Stimulated activated CD4-positive, alpha-beta T cell treated with anti-CD3 and anti-CD28 coated beads, Interleukin-1b, Interleukin-23, amount 100 ng/mL, for 1 hour (primary cell): Measurements from ENCODE around the gene ACBD4.
A peak's percentile ranks its signal among the peaks of the same experiment; 100 is the strongest.
"Not testable (repeated sequence)": the region's sequence is repeated elsewhere in the genome, so short reads cannot be mapped to it uniquely, and the experiment has no call there.

ENCODE experiments used
- DNase-seq, 2 donors: peaks; one replicate each; pipeline ENCODE4 v3.0.0-alpha.2; 2020; ENCODE audit warnings: low read depth in 2 of 2

The ACBD4 gene

DNA sequence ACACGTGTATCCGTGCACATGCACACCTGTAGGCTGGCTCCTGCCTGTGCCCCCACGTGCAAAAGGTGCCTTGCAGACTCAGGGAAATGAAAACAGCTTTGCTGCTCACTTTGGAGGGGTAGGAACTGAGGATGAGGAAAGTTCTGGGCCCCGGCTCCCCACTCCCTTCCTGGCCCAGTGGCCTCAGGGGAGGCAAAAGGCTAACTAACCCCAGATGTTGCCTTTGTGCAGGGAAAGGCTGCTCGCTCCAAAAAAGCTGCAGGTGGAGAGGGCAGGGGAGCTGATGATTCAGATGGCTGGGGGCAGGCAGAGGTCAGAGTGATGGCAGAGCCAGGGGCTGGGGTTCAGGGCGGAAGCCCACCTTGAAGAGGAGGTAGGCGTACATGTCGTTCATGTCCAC, 15.5 kb upstream of the ACBD4 start:
- DNase-seq: no peak

DNA sequence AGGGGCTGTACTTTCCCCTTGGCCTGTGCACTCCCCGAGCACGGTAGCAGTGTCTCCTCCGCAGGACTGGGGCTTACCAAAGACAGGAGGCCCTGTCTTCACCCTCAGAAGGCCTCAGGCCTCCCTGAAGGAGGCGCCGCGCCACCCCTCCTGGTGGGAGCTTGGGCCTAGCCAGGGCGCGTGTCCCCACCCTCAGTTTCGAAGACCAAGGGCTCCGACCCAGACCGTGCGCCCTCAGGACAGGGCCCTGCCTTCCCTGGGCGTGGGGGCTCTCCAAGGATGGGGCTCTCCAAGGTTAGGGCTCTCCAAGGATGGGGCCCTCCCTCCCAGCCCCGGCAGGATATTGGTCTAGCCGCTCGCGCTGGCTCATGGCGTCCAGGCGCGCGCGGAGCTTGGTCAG, 14.9 kb upstream of the ACBD4 start:
- no peak for DNase-seq

DNA sequence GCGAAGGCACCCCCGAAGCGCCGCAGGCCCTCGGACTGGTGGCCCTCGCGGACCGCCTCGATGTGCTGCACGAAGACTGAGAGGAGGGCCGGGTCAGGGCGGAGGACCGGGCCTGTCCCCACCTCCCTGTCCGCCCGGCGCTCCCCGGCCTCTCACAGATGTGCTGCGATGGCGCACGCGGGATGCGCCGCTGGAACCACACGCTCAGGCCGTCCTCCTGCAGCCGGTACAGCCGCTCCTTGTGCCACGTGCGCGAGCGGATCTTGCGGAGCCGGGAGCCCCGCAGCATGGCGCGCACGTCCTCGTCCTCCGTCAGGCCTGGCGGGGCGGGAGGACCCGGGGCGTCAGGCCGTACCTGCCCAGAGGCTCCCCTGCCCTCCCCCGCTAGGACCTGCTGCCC, 14.4 kb upstream of the ACBD4 start:
- DNase-seq: no peak

DNA sequence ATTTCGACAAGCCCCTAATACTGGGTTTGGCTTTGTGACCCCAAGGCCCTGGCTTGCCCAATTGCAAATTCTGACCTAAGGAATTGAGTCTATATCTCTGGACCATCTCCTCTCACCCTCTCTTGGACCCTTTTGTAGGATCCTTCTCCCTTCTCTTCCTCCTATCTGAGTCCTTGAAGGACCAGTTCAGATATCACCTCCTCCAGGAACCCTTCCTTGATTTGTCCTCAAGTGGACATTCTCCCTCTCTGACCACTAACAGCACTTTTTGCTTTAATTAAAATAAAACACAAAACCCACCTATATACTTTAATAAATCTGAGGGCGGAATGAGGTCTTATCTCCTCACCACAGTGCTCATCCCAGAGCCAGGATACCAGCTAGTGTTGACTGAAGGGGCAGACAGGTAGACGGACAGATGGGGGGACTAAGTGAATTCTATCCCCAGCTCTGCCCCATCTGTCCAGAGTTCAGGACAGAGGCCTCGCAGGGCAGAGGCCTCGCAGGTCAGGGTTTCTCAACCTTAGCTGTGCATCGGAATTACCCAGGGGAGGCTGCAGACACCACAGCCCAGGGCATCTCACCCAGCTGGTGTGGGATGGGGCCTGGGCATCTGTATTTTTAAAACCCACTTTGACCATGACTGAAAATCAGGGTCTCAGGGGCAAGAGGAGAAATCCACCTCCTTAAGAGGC, 12.3 kb upstream of the ACBD4 start:
- DNase-seq: no peak

DNA sequence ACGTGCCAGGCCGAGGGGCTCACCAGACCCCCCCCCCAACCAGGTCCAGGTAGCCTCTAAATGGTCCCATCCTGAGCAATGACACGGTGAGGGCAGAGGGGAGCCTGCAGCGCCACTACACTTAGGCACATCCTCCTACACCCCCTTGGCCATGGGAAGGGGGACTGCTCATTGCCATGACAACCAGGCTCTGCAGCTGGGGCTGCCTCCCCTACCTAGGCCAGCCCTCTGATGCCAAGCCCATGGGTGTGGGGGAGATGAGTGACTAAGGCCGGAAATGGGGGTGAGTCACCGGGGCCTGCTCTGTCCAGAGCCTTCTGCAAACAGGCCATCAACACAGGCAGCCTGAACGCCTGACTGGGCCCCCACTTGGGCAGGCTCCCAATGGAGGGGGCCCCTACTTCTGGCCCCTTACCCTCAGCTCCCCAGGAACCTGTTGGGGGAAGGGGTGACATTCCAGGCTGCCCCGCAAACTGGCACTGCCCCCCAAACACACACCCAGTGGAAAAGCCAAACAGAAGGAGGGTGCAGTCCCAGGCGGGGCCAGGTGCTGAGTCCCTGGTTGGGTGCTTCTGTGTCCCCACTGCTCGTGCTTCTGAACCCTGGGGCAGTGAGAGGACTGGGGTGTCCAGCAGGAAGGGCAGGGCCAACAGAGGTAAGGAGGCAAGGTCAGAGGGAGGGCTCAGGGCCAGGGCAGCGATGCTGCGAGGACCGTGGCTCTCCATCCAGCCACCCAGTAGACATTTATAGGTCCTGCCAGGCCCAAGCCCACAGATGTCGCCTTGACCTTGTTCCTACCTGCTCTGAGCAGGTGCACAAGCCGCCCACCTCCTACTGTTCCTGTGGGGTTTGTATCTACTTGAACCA, 11.3 kb upstream of the ACBD4 start:
- no peak for DNase-seq

DNA sequence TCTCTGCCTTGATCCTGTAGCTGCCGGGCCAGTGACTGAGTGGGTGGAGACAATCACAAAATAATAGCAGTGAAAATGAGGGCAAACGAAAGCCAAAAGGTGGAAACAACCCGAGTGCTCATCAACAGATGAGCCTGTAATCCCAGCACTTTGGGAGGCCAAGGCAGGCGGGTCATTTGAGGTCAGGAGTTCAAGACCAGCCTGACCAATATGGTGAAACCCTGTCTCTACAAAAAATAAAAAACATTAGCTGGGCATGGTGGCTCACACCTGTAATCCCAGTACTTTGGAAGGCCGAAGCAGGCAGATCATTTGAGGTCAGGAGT, 10.7 kb upstream of the ACBD4 start:
- not testable (repeated sequence) for DNase-seq

DNA sequence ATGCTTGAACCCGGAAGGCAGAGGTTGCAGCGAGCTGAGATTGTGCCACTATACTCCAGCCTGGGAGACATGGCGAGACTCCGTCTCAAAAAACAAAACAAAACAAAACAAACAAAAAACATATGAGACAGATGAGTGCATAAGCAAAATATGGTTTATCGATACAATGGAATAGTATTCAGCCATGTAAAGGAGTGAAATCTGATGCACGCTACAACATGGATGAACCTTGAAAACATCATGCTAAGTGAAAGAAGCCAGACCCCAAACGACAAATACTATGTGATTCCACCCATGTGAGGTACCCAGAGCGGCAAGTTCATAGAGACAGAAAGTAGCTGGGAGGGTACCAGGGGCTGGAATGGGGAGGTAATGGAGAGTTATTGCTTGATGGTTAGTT, 10.0 kb upstream of the ACBD4 start:
- DNase-seq: no peak

DNA sequence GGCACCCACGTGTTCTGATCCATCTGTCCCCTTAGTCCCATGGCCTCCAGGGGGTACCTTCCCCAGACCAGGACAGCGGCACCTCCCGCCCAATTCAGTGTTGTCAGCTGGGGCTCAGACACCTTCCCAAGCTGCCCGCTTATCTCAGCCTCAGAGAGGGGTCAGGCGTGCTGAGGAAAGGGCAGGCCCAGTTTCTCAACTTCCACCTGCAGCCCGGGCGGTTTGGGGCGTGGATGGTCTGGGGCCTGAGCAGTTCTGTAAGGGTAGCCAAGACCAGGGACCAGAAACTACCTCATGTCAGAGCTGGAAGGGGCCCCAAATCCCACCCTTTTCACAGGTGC, 8.3 kb upstream of the ACBD4 start:
- no peak for DNase-seq

DNA sequence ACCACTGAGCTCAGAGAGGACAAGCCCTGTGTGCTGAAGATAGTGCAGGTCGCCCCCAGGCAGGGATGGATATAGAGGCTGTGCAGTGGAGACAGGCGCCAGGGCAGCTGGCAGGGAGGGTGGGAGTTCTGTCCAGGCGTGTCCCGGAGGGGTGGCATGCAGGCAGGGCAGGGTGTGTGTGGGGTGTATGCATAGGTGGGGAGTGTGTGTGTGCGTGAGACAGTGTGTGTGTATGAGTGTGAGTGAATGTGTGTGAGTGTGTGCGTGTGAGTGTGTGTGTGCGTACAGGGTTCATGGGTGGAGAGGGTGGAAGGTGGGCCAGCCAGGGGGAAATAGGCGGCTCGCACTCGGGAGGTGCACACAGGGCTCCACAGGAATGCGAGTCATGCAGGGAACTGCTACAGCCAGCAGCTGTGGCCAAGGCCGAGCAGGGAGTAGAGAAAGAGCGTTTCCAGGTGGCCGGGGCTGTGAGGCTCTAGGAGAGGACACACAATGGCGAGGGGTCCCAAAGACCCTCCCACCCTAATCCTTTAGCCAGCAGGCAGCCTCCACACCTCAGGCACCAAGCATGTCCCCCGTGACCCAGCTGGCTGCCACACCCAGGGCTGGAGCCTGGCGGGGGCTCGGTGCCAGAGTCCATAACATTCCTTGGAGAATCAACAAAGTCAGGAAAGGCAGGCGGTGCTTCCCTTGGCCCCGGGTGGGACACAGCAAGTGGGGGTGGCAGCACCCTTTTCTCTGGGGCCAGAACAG, 7.8 kb upstream of the ACBD4 start:
- no peak for DNase-seq

DNA sequence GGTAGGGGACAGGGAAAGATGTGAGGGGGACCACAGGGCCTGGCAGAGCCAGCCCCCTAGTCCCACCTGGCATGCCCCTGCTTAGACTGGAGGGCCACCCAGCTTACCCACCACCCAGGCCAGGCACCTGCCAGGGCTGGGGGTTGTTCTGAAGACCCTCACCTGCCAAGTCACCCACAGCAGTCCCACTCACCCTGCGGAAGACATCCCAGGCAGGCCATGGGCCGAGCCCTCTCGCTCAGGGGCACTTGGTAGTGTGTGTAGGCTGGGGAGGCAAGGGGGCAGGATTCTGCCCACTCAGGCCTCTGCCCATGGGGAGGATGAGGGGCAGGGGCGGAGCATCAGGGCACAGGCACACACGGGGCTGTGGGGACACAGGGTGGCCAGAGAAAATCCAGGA, 7.2 kb upstream of the ACBD4 start:
- DNase-seq: no peak

DNA sequence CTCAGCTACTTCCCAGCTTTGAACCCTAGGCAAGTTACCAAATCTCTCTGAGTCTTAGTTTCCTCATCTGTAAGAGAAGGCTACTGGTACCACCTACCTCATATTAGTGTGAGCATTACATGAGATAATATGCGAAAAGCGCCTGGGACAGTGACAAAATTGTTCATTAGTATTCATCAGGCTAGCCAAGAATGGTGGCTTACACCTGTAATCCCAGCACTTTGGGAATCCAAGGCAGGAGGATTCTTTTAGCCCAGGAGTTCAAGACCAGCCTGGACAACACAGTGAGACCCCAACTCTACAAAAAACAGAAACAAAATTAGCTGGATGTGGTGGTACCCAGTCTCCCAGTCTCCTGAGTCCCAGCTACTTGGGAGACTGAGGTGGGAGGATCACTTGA, 6.5 kb upstream of the ACBD4 start:
- no peak for DNase-seq

DNA sequence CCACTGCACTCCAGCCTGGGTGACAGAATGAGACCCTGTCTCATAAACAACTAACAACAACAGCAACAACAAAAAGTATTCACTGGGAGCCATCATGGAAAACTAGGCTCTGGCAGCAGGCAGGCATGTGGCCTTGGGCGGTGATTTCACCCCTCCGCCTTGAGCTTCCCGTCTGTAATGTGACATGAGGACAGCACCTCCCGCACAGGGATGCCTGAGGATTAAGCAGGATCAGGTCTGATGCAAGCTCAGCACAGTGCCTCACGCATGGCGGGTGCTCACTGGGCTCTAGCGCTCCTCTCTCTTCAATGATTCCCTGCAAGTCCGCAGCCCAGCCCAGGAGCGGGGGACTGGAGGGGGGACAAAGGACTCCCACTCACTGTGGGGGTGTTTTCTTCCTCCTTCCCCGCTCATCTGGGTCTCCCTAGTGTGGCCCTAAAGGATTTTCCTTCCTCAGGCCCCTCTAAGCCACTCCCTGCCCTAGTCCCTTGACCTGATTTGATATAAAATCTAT, 6.0 kb upstream of the ACBD4 start:
- DNase-seq: no peak

DNA sequence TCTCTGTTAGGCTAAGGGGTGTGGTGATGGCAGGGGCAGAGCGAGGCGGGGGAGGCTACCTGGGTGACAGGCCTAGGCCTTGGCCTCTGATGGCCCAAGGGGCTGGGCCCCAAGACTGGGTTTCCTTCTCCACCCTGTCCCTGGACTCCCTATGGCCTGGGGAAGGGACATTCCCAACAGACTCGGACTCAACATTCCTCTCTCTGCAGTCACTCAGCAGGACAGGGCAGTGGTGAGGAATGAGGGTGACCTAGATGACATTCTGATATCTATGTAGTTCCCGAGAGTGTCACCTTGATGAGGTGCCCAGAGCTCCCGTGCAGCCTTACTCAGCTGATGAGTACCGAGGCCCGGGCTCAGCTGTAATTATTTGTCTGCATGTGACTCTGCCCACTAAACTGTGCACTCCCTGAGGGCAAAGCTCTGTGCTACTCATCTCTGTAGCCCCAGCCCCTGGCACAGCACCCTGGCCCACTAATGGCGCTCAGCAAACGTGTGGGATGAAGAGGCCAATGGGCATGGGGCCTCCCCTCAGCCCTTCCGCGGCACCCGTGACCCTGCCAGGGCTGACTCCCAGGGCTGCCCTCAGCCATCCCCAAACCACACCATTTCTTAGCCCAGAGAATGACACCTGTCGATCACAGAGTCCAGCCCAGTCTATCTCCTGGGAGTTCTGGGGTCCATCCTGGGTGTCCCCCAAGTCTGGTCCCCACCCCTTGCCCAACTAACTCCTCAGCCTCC, 5.4 kb upstream of the ACBD4 start:
- DNase-seq: no peak

DNA sequence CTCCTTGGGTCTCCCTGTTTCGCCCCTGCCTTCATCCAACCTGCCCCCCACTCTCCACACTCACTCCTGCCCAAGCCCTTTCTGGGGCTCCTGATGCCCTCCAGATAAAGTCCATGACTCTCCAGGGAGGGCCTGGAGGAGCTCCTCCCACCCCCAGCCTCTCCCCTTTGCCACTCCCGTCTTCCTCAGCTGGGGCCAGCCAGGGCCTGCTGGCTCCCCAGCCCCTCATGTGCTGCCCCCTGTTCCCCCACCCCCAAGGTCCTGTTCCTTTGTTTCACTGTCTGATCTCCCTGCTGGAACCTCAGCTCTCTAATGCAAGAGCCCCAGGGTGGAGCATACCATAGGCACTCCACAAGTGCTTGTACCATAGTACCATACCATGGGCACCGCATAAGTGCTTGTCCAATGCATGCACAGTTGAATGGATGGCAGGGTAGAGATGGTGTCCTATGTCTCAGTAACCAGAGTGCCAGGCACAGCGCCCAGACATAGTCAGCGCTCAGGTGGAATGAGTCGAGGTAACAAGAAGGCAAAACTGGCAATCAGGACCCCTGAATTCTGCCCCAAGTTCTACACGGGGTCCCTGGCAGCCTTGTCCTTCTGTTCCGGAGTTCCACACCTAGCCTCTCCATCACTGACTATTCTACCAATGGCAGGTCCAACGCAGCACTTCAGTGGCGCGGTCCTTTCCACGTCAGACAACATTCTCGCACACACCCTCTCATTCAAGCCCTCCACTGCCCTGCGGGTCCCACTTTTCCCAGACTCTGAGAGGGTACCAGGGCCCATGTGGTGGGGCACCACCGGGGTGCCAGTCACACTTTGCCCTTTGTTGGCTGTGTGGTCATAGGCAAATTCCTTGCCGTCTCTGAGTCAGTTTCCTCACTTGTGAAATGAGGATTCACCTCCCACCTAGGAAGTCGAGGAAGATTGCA, 4.5 kb upstream of the ACBD4 start:
- no peak for DNase-seq

DNA sequence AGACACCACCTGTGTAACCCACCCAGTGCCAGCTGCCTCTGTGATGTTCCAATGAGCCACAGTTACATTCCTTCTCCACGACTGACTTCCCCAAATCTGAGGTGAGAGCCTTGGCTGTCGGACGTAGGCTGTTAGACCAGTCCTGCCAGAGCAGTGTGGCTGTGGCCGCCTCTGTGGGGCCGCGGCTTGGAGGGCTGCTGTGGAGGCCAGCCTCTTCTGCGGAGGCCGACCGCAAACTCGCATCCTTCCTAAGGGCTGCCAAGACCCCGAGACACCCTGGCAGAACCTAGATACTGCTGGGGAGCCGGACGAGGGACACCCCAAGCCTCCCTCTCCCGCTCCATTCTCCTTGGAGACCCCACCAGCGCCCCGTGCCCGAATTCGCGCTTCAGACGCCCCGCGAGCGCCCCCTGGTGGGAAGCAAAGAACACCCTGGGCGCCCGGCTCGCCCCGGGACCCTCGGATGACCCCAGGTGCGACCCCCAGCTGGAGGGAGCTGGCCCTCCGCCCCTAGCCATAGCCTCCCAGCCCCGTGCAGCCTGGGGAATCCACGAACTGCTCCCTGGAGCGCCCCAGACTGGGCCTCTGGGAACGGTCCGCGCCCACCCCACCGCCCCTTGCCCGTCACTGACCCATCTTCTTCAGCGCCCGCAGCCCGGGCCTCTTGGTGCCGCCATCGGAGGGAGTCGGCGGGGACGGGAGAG, 3.7 kb upstream of the ACBD4 start:
- no peak for DNase-seq

DNA sequence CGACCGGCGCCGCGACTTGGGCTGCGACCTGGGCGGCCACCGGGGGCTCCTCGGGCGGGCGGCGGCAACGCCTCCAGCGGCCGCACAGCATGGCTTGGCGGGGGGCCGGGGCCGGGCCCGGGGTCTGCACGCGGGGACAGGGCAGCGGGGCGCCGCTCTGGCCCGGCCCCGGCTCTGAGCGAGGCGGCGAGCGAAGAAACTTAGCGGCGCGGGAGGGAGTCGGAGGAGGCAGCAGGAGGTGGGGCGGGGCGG, 3.2 kb upstream of the ACBD4 start, which contains the start of gene PLCD3:
Gene PLCD3, minus strand, starts transcription at position 196 of the 252 bp plus-strand sequence. Its CDS starts 105 bp downstream, at position 91.
- DNase-seq: no peak

DNA sequence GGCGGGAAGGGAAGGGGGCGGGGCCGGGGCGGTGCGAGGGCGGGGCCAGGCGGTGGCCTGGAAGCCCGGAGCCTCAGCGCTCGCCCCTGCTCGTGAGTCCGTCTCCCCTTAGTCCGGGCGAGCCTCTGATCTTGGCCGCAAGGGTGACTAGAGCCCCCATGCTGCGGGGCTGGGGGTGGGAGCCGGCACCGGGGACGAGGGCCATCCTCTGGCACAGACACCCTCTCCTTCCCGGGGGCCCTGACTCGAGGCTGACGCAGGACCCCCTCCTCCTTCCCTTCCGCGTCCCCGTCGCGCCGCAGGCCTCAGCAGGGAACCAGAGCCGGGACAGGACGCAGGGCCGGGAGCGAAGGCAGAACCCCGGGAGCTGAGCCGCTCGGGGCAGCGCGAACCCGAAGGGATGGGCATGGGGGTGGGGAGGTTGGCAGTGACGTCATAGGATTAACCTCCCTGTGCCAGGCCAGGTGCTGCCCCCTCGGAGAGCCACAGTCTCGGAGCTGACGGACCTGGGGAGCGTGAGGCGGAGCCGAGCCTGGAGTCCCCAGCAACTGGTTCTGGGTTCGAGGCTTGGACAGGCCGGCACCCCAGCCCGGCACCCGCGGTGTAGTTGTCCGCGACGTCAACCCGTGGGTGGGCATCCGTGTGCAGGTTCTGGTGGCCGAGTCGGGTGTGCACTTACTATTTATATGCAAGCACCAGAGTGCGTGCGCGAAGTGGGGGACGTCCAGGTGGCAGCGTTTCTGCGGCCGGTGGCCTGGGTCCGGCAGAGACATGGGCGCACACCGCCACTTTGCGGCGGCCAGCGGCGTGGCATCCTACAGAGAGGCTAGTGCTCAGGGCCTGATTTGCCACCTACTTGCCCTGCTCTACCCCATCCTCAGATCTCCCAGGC, 2.7 kb upstream of the ACBD4 start:
- peak; percentile 41 to 57 for DNase-seq

DNA sequence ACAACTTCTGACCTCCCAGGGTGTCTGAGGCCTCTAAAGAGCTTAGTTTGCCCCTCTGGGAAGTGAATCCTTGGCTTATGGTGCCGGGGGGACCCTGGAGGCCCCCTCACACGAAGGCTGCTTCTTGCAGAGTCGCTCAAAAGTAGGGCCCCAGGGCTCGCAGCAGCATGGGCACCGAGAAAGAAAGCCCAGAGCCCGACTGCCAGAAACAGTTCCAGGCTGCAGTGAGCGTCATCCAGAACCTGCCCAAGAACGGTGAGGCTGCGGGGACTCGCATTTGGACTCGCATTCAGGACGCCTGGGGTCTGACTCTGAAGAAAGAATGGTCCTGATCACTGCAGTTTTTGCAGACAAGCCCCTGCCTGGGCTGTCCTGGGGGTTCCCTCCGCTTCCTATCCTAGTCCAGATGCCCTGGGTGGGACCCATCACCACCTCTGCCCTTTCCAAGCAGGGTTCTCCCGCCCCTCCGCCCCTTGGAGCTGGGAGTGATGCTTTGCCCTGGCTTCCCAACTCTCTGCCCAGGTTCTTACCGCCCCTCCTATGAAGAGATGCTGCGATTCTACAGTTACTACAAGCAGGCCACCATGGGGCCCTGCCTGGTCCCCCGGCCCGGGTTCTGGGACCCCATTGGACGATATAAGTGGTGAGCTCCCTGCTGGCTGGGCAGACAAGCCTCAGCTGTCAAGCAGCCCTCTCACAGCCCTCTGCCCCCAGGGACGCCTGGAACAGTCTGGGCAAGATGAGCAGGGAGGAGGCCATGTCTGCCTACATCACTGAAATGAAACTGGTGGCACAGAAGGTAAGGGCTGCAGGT, 698 bp downstream of the ACBD4 start:
- no peak for DNase-seq
